GM19328 (cell line): ENCODE measurements around the gene PICALM.
"Not testable (repeated sequence)": the region's sequence is repeated elsewhere in the genome, so short reads cannot be mapped to it uniquely, and the experiment has no call there.

Experiments
- ATAC-seq: cut with Tn5 transposase; IDR thresholded peaks from one replicate; pipeline ENCODE4 v1.9.1; 2021; ENCODE audit warnings: mild to moderate bottlenecking, moderate library complexity; ENCODE audit not compliant: unreplicated experiment

PICALM gene

GRCh38 chr11:85945788-85946187 is 123.1 kb downstream of the PICALM start:
- ATAC-seq, result no peak

GRCh38 chr11:85945296-85945695 is 123.6 kb downstream of the PICALM start:
- no peak for ATAC-seq

GRCh38 chr11:85941380-85941973 is 127.4 kb downstream of the PICALM start:
- ATAC-seq, result no peak

- no peak for ATAC-seq
These were observed 129.5 kb downstream of the PICALM start for GRCh38 chr11:85939099-85940015.

GRCh38 chr11:85937835-85938234 is 131.0 kb downstream of the PICALM start:
- no peak for ATAC-seq

- no peak for ATAC-seq
These were observed 133.1 kb downstream of the PICALM start for GRCh38 chr11:85935751-85936150.

GRCh38 chr11:85934596-85935169 is 134.2 kb downstream of the PICALM start:
- no peak for ATAC-seq

- ATAC-seq, result no peak
These were observed 138.0 kb downstream of the PICALM start for GRCh38 chr11:85930879-85931366.

- ATAC-seq, result not testable (repeated sequence)
These were observed 142.2 kb downstream of the PICALM start for GRCh38 chr11:85926653-85927214.

GRCh38 chr11:85923455-85923854 is 145.4 kb downstream of the PICALM start:
- ATAC-seq, result no peak

- ATAC-seq, result no peak
These were observed 146.5 kb downstream of the PICALM start for GRCh38 chr11:85922367-85922766.

- ATAC-seq, result no peak
These were observed 149.7 kb downstream of the PICALM start for GRCh38 chr11:85918910-85919794.

- ATAC-seq, result no peak
These were observed 154.5 kb downstream of the PICALM start for GRCh38 chr11:85914425-85914824.

GRCh38 chr11:85913513-85913912 is 155.4 kb downstream of the PICALM start:
- no peak for ATAC-seq

GRCh38 chr11:85912414-85912813 is 156.5 kb downstream of the PICALM start:
- ATAC-seq, result no peak
